Activated CD4-positive, alpha-beta T cell treated with anti-CD3 and anti-CD28 coated beads, Interleukin-2, amount 50 U/mL, for 1 hour (primary cell): Measurements from ENCODE around the gene IL3RA.
"Not testable (repeated sequence)": the region's sequence is repeated elsewhere in the genome, so short reads cannot be mapped to it uniquely, and the experiment has no call there.

Source experiments
- DNase-seq: peaks from one replicate; pipeline ENCODE4 v3.0.0-alpha.2; 2020

Gene IL3RA

GRCh38 chrX:1426321-1426720 is 89.7 kb downstream of the IL3RA start:
- DNase-seq, result not testable (repeated sequence)

GRCh38 chrX:1427756-1428155 is 91.2 kb downstream of the IL3RA start:
- no peak for DNase-seq

- no peak for DNase-seq
These were observed 93.9 kb downstream of the IL3RA start for GRCh38 chrX:1430451-1430850.
